GM18867 (cell line): ENCODE measurements around the gene TAS1R1.

Source experiments
- ATAC-seq: cut with Tn5 transposase; IDR thresholded peaks from one replicate; pipeline ENCODE4 v1.9.1; 2021; ENCODE audit warnings: mild to moderate bottlenecking, moderate library complexity; ENCODE audit not compliant: unreplicated experiment

Gene TAS1R1

DNA sequence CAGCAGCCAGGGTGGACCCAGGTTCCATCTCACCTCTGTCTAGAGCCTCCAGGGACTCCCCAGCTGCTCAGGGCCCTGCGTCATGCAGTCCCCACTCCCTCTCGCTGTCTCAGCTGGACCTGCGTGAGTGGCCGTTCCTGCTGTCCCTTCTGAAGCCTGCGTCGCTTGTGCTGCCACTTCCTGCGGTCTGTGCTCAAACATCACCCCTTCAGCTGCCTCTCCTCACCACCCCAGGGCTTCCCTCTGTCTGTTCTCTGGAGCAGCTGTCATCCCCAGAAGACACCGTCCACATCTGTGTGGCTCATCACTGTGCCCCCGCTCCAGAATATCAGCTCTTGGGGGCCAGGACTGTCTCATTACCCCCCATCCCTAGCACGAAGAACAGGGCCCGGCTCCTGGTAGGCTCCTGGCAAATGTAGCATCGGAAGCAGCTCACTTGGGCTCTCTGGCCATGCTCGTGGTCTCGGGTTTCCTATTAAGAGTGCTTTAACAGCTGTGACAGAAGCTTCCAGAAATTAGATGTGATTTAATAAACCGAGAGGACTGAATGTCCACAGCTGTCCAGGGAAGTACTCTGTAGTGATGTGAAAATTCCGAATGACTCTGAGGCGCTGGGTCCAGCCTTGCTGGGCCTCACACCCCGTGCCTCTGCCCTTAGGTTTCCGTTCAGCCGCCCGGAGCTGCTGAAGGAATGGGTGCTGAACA is 72.9 kb downstream of the TAS1R1 start:
- no peak for ATAC-seq

DNA sequence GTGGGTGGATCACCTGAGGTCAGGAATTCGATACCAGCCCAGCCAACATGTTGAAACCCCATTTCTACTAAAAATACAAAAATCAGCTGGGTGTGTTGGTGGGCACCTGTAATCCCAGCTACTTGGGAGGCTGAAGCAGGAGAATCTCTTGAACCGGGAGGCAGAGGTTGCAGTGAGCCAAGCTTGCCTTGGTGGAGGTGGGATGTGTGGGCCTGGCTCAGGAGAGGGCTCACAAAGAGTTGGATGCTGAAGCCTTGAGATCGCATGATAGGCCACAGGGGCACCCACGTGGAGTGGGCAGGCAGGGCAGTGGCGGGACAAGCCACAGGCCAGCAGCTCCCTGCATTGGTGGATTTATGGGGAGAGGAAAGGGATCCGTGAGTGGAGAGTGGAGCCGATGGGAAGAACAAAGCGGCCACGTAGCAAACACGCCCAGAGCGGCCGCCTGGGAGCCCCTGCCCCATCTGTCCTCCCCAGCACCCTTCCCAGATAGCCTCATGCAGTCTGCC is 73.9 kb downstream of the TAS1R1 start:
- no peak for ATAC-seq
